ENCODE data around the gene BLMH.
A peak's percentile ranks its signal among the peaks of the same experiment; 100 is the strongest.

The BLMH gene

DNA sequence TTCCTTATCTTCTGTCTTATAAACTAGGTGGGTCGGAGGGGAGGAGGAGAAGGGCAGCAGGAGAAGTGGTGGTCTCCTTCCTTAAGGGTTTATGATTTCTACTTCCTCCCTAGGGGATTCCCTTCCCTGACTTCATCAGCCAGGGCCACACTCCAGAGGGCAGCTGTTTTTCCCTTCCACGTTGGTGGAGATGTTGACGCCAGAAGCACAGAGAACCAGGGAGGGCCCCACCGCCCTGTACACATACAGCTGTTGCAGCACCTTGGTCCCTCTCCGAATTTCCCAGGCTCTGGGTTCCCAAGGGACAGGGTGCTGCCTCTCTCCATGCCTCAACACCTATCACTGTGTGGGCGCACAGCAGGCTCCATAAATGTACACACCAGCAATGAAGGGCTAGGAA is 50.7 kb downstream of the BLMH start:
- no peak overlapping the region for H3K4me2 ChIP-seq (ENCODE audit: insufficient read depth, low read length, poor library complexity, severe bottlenecking)
- H3K9ac ChIP-seq (ENCODE audit: low read depth, low read length, poor library complexity): no peak overlapping the region
- no peak overlapping the region for H4K8ac ChIP-seq (ENCODE audit: low read depth, low read length)
- H3K27me3 ChIP-seq (ENCODE audit: control insufficient read depth in 3 of 3, insufficient read depth in 3 of 3, low read depth in 1 of 3, low read length in 3 of 3): peaks cover 13 to 38% (median 37%) of the 10 kb centered on the region in 3 experiments
- H2BK5ac ChIP-seq (ENCODE audit: low read length): no peak overlapping the region
- no peak overlapping the region for H2BK12ac ChIP-seq (ENCODE audit: low read length)
- no CpG with 5 or more reads among the region's 6 CpGs for WGBS, 2 donors (ENCODE audit: extremely low coverage in 2 of 2, insufficient read length in 2 of 2, insufficient replicate concordance in 1 of 2)
- H3K18ac ChIP-seq (ENCODE audit: low read length): no peak overlapping the region
- H2BK15ac ChIP-seq (ENCODE audit: low read length): no peak overlapping the region
- H3K4me3 ChIP-seq (ENCODE audit: low read length in 2 of 2): no peak overlapping the region
- no peak overlapping the region for H2AFZ ChIP-seq (ENCODE audit: low read length)
- no peak overlapping the region for H3K27ac ChIP-seq (replicated peaks; ENCODE audit: low read length)
- no peak overlapping the region for H3K4ac ChIP-seq (ENCODE audit: low read length)
- DNase-seq (ENCODE audit: low spot score): no peak
- peaks cover 15 to 17% of the 10 kb centered on the region in 2 donors for H3K4me1 ChIP-seq (ENCODE audit: control insufficient read depth in 2 of 2, insufficient read depth in 1 of 2, low read depth in 1 of 2, low read length in 2 of 2)
- no peak overlapping the region for H2BK120ac ChIP-seq (ENCODE audit: low read depth, low read length)
- no peak overlapping the region for H2AK5ac ChIP-seq (ENCODE audit: low read depth, low read length)
- no peak overlapping the region for H3K14ac ChIP-seq (ENCODE audit: low read length)
- H3K23ac ChIP-seq (ENCODE audit: low read depth, low read length, poor library complexity): no peak overlapping the region
- no peak overlapping the region for H4K91ac ChIP-seq (ENCODE audit: low read depth, low read length, poor library complexity)
- no peaks in the 10 kb centered on the region for H3K79me1 ChIP-seq (ENCODE audit: low read depth, low read length)
- H3K36me3 ChIP-seq (replicated peaks in 1 of 2; ENCODE audit: control insufficient read depth in 2 of 2, insufficient read depth in 2 of 2, low read length in 2 of 2): no peaks in the 10 kb centered on the region
- H3K9me3 ChIP-seq (replicated peaks in 1 of 2; ENCODE audit: control insufficient read depth in 2 of 2, insufficient read depth in 1 of 2, low read depth in 1 of 2, low read length in 2 of 2): peaks cover 1 to 5% of the 10 kb centered on the region in 2 donors

DNA sequence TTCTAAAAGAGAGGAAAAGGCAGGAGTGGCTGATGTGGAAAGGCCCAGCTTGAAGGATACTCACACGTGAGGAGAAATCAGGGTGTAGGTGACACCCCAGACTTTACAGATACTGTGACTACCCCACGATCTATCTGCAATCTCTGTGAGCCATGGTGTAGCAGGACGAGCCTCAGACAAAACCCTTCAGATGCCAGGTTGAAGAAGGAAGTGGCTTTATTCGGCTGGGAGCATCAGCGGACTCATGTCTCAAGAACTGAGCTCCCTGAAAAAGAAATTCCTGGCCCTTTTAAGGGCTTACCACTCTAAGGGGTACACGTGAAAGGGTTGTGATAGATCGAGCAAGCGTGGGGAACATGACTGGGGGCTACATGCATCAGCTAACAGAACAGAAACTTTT is 51.6 kb downstream of the BLMH start:
- no peak overlapping the region for H4K91ac ChIP-seq (ENCODE audit: low read depth, low read length, poor library complexity)
- no peak overlapping the region for H2BK5ac ChIP-seq (ENCODE audit: low read length)
- H3K4me3 ChIP-seq (ENCODE audit: low read length in 2 of 2): no peak overlapping the region
- no peak overlapping the region for H3K4me2 ChIP-seq (ENCODE audit: insufficient read depth, low read length, poor library complexity, severe bottlenecking)
- H3K27ac ChIP-seq (replicated peaks; ENCODE audit: low read length): no peak overlapping the region
- H3K9ac ChIP-seq (ENCODE audit: low read depth, low read length, poor library complexity): no peak overlapping the region
- H3K36me3 ChIP-seq (replicated peaks in 1 of 2; ENCODE audit: control insufficient read depth in 2 of 2, insufficient read depth in 2 of 2, low read length in 2 of 2): no peaks in the 10 kb centered on the region
- no peak for DNase-seq (ENCODE audit: low spot score)
- H2AK5ac ChIP-seq (ENCODE audit: low read depth, low read length): no peak overlapping the region
- H3K9me3 ChIP-seq (replicated peaks in 1 of 2; ENCODE audit: control insufficient read depth in 2 of 2, insufficient read depth in 1 of 2, low read depth in 1 of 2, low read length in 2 of 2): peaks cover 4 to 5% of the 10 kb centered on the region in 2 donors
- no CpG with 5 or more reads among the region's 8 CpGs for WGBS, 2 donors (ENCODE audit: extremely low coverage in 2 of 2, insufficient read length in 2 of 2, insufficient replicate concordance in 1 of 2)
- peaks cover 18 to 20% of the 10 kb centered on the region in 2 donors for H3K4me1 ChIP-seq (ENCODE audit: control insufficient read depth in 2 of 2, insufficient read depth in 1 of 2, low read depth in 1 of 2, low read length in 2 of 2)
- H4K8ac ChIP-seq (ENCODE audit: low read depth, low read length): no peak overlapping the region
- H3K23ac ChIP-seq (ENCODE audit: low read depth, low read length, poor library complexity): no peak overlapping the region
- H3K4ac ChIP-seq (ENCODE audit: low read length): no peak overlapping the region
- H2BK15ac ChIP-seq (ENCODE audit: low read length): no peak overlapping the region
- peaks cover 21 to 46% (median 45%) of the 10 kb centered on the region in 3 experiments for H3K27me3 ChIP-seq (ENCODE audit: control insufficient read depth in 3 of 3, insufficient read depth in 3 of 3, low read depth in 1 of 3, low read length in 3 of 3)
- H3K14ac ChIP-seq (ENCODE audit: low read length): no peak overlapping the region
- no peak overlapping the region for H2BK120ac ChIP-seq (ENCODE audit: low read depth, low read length)
- no peaks in the 10 kb centered on the region for H3K79me1 ChIP-seq (ENCODE audit: low read depth, low read length)
- no peak overlapping the region for H2BK12ac ChIP-seq (ENCODE audit: low read length)
- H3K18ac ChIP-seq (ENCODE audit: low read length): no peak overlapping the region
- no peak overlapping the region for H2AFZ ChIP-seq (ENCODE audit: low read length)

GRCh38 chr17:30239089-30239462 is 52.7 kb downstream of the BLMH start:
- no peak overlapping the region for H3K23ac ChIP-seq (ENCODE audit: low read depth, low read length, poor library complexity)
- no peak overlapping the region for H3K14ac ChIP-seq (ENCODE audit: low read length)
- no peak overlapping the region for H3K27ac ChIP-seq (replicated peaks; ENCODE audit: low read length)
- H3K4me2 ChIP-seq (ENCODE audit: insufficient read depth, low read length, poor library complexity, severe bottlenecking): no peak overlapping the region
- H3K9ac ChIP-seq (ENCODE audit: low read depth, low read length, poor library complexity): no peak overlapping the region
- H3K79me1 ChIP-seq (ENCODE audit: low read depth, low read length): no peaks in the 10 kb centered on the region
- H2BK12ac ChIP-seq (ENCODE audit: low read length): no peak overlapping the region
- DNase-seq (ENCODE audit: low spot score): no peak
- no peaks in the 10 kb centered on the region for H3K36me3 ChIP-seq (replicated peaks in 1 of 2; ENCODE audit: control insufficient read depth in 2 of 2, insufficient read depth in 2 of 2, low read length in 2 of 2)
- H3K27me3 ChIP-seq (ENCODE audit: control insufficient read depth in 3 of 3, insufficient read depth in 3 of 3, low read depth in 1 of 3, low read length in 3 of 3): peaks cover 24 to 57% (median 56%) of the 10 kb centered on the region in 3 experiments
- H2BK120ac ChIP-seq (ENCODE audit: low read depth, low read length): no peak overlapping the region
- no peak overlapping the region for H3K4ac ChIP-seq (ENCODE audit: low read length)
- no peak overlapping the region for H2BK15ac ChIP-seq (ENCODE audit: low read length)
- peak overlapping the region; percentile 71 for H2AK5ac ChIP-seq (ENCODE audit: low read depth, low read length)
- no peak overlapping the region for H4K91ac ChIP-seq (ENCODE audit: low read depth, low read length, poor library complexity)
- peaks cover 19 to 21% of the 10 kb centered on the region in 2 donors for H3K4me1 ChIP-seq (ENCODE audit: control insufficient read depth in 2 of 2, insufficient read depth in 1 of 2, low read depth in 1 of 2, low read length in 2 of 2)
- no peak overlapping the region for H2BK5ac ChIP-seq (ENCODE audit: low read length)
- WGBS, 2 donors (ENCODE audit: extremely low coverage in 2 of 2, insufficient read length in 2 of 2, insufficient replicate concordance in 1 of 2): no CpG with 5 or more reads among the region's 5 CpGs
- no peak overlapping the region for H3K4me3 ChIP-seq (ENCODE audit: low read length in 2 of 2)
- peak overlapping the region; percentile 77 for H2AFZ ChIP-seq (ENCODE audit: low read length)
- H3K9me3 ChIP-seq (replicated peaks in 1 of 2; ENCODE audit: control insufficient read depth in 2 of 2, insufficient read depth in 1 of 2, low read depth in 1 of 2, low read length in 2 of 2): peaks cover 4 to 5% of the 10 kb centered on the region in 2 donors
- H4K8ac ChIP-seq (ENCODE audit: low read depth, low read length): no peak overlapping the region
- no peak overlapping the region for H3K18ac ChIP-seq (ENCODE audit: low read length)

- Histone ChIP-seq H3K9me3 (replicated peaks in 1 of 2; ENCODE audit: control insufficient read depth in 2 of 2, insufficient read depth in 1 of 2, low read depth in 1 of 2, low read length in 2 of 2) (peaks cover 4 to 5% of the 10 kb centered on the region in 2 donors), H3K9ac (ENCODE audit: low read depth, low read length, poor library complexity) (peak overlapping the region; percentile 66), H3K18ac (ENCODE audit: low read length) (peak overlapping the region; percentile 63), H3K4me3 (ENCODE audit: low read length in 2 of 2) (peak overlapping the region in 1 of 2 donors; percentile 50), H2BK120ac (ENCODE audit: low read depth, low read length) (peak overlapping the region; percentile 28), H3K4me1 (ENCODE audit: control insufficient read depth in 2 of 2, insufficient read depth in 1 of 2, low read depth in 1 of 2, low read length in 2 of 2) (peaks cover 19 to 21% of the 10 kb centered on the region in 2 donors), H3K23ac (ENCODE audit: low read depth, low read length, poor library complexity) (peak overlapping the region; percentile 60), H2AK5ac (ENCODE audit: low read depth, low read length) (peak overlapping the region; percentile 83), H3K4me2 (ENCODE audit: insufficient read depth, low read length, poor library complexity, severe bottlenecking) (peak overlapping the region; percentile 48), H2BK15ac (ENCODE audit: low read length) (peak overlapping the region; percentile 41), H3K27me3 (ENCODE audit: control insufficient read depth in 3 of 3, insufficient read depth in 3 of 3, low read depth in 1 of 3, low read length in 3 of 3) (peaks cover 24 to 62% (median 59%) of the 10 kb centered on the region in 3 experiments), H2BK12ac (ENCODE audit: low read length) (peak overlapping the region; percentile 46), H2BK5ac (ENCODE audit: low read length) (no peak overlapping the region), H3K14ac (ENCODE audit: low read length) (peak overlapping the region; percentile 12), H2AFZ (ENCODE audit: low read length) (peak overlapping the region; percentile 77), H3K27ac (replicated peaks; ENCODE audit: low read length) (no peak overlapping the region), H4K8ac (ENCODE audit: low read depth, low read length) (peak overlapping the region; percentile 54), H3K4ac (ENCODE audit: low read length) (no peak overlapping the region), H3K36me3 (replicated peaks in 1 of 2; ENCODE audit: control insufficient read depth in 2 of 2, insufficient read depth in 2 of 2, low read length in 2 of 2) (no peaks in the 10 kb centered on the region), H4K91ac (ENCODE audit: low read depth, low read length, poor library complexity) (no peak overlapping the region), H3K79me1 (ENCODE audit: low read depth, low read length) (no peaks in the 10 kb centered on the region)
- DNase-seq (ENCODE audit: low spot score): no peak
- no CpG with 5 or more reads among the region's 27 CpGs for WGBS, 2 donors (ENCODE audit: extremely low coverage in 2 of 2, insufficient read length in 2 of 2, insufficient replicate concordance in 1 of 2)
Observed at GRCh38 chr17:30238387-30239088, 53.2 kb downstream of the BLMH start.
